Activated naive CD8-positive, alpha-beta T cell treated with anti-CD3 and anti-CD28 coated beads, Interleukin-2, amount 50 U/mL, for 24 hours (primary cell): ENCODE data around the gene GNB3.
A peak's percentile ranks its signal among the peaks of the same experiment; 100 is the strongest.

Experiments
- ATAC-seq: fragments of 150-1000 bp; cut with Tn5 transposase; one replicate; pipeline ENCODE4 v1.10.0; 2021
- DNase-seq: peaks from one replicate; pipeline ENCODE4 v3.0.0; 2021
- H3K27ac Mint-ChIP-seq: one replicate; pipeline ENCODE4 v1.8.0; 2021; ENCODE audit warnings: mild to moderate bottlenecking, mixed read lengths
- H3K27me3 Mint-ChIP-seq: one replicate; pipeline ENCODE4 v1.8.0; 2021; ENCODE audit warnings: mixed read lengths
- H3K36me3 Mint-ChIP-seq: one replicate; pipeline ENCODE4 v1.8.0; 2021; ENCODE audit warnings: low read depth, mixed read lengths
- H3K4me1 Mint-ChIP-seq: one replicate; pipeline ENCODE4 v1.8.0; 2021; ENCODE audit warnings: mixed read lengths
- H3K4me3 Mint-ChIP-seq: one replicate; pipeline ENCODE4 v1.8.0; 2021; ENCODE audit warnings: mild to moderate bottlenecking, moderate library complexity, mixed read lengths
- H3K9me3 Mint-ChIP-seq: one replicate; pipeline ENCODE4 v1.8.0; 2021; ENCODE audit warnings: mixed read lengths

Gene GNB3

DNA sequence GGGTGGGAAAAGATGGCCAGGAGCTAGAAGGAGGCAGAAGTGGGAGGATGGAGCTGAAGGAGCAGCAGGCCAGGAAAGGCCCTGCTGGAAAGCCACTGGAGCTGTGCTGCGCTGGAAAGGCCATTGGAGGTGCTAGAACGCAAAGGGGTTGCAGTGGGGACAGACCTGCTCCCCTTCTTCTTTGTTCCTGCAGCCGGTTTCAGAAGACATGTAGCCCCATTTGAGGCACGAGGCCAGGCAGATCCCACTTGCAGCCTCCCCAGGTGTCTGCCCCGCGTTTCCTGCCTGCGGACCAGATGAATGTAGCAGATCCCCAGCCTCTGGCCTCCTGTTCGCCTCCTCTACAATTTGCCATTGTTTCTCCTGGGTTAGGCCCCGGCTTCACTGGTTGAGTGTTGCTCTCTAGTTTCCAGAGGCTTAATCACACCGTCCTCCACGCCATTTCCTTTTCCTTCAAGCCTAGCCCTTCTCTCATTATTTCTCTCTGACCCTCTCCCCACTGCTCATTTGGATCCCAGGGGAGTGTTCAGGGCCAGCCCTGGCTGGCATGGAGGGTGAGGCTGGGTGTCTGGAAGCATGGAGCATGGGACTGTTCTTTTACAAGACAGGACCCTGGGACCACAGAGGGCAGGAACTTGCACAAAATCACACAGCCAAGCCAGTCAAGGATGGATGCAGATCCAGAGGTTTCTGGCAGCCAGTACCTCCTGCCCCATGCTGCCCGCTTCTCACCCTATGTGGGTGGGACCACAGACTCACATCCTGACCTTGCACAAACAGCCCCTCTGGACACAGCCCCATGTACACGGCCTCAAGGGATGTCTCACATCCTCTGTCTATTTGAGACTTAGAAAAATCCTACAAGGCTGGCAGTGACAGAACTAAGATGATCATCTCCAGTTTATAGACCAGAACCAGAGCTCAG lies 21.4 kb upstream of the GNB3 start:
- Mint-ChIP-seq H3K4me1 (peaks cover 13% of the 10 kb centered on the region), H3K4me3 (no peak overlapping the region), H3K27ac (no peak overlapping the region), H3K27me3 (peaks cover 38% of the 10 kb centered on the region), H3K36me3 (peaks cover 2% of the 10 kb centered on the region), H3K9me3 (no peaks in the 10 kb centered on the region)
- DNase-seq, result no peak
- ATAC-seq, result no peak

DNA sequence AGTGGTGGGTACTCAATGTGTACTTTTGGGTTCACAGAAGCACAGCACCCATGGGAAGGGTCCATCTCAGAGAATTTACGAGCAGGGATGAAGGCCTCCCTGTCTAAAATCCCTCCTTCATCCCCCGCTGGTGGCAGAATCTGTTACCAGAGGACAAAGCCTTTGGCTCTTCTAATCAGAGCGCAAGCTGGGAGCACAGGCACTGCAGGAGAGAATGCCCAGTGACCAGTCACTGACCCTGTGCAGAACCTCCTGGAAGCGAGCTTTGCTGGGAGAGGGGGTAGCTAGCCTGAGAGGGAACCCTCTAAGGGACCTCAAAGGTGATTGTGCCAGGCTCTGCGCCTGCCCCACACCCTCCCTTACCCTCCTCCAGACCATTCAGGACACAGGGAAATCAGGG lies 20.6 kb upstream of the GNB3 start:
- H3K27me3 Mint-ChIP-seq, result peaks cover 38% of the 10 kb centered on the region

DNA sequence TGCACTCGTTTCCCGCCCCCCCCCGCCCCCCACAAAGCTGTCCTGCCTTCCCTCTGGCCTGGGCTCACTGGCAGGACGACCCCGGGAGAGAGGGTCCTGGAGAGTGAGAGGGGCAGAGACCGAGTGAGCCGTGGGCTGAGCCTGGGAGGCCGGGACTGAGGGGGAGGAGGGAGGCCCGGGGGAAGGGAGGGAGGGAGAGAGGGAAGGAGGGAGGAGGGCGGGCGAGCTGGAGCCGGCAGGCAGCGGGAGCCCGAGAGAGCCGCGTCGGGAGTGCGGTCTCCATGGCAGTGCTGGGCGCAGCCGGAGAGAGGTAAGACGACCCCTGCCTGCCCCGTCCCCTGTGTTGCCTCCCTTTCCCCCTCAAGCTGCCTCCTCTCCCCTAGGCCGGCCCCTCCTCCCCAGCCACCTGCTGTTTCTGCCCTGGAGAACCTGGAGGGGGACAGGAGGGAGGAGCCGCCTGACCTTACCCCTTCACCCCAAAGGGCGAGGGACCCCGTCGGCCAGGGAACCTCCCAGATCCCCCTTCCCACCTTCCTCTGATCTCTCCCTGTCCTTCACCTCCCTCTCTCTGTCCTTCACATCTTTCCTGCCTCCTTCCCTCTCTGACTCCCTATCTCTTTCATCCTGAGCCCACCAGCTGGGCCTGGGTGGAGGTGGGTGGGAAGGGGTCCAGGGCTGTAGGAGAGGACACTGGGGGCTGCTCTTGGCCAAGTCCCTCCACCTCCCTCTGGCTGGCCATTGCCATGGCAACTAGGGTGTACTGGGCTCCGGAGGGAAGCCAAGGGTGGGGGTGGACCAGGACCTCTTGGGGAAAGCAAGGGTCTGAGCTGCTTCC lies 18.9 kb upstream of the GNB3 start, which contains the start of gene GPR162:
Gene GPR162, plus strand, starts transcription at position 231 of the 835 bp plus-strand sequence. CDS start 2,078 bp downstream, outside the sequence.
- ATAC-seq (no peak), DNase-seq (no peak)
- Mint-ChIP-seq H3K9me3 (no peaks in the 10 kb centered on the region), H3K4me1 (peaks cover 15% of the 10 kb centered on the region), H3K27me3 (peaks cover 51% of the 10 kb centered on the region), H3K27ac (no peak within 1 kb of the TSS), H3K4me3 (no peak within 1 kb of the TSS), H3K36me3 (peaks cover 2% of the 10 kb centered on the region)

More for the DNA sequence above, 20.6 kb upstream of the GNB3 start:
- no peak for ATAC-seq
- H3K36me3 Mint-ChIP-seq, result peaks cover 2% of the 10 kb centered on the region
- H3K27ac Mint-ChIP-seq, result no peak overlapping the region
- no peak for DNase-seq
- H3K4me1 Mint-ChIP-seq, result peaks cover 13% of the 10 kb centered on the region
- H3K4me3 Mint-ChIP-seq, result no peak overlapping the region
- H3K9me3 Mint-ChIP-seq, result no peaks in the 10 kb centered on the region

DNA sequence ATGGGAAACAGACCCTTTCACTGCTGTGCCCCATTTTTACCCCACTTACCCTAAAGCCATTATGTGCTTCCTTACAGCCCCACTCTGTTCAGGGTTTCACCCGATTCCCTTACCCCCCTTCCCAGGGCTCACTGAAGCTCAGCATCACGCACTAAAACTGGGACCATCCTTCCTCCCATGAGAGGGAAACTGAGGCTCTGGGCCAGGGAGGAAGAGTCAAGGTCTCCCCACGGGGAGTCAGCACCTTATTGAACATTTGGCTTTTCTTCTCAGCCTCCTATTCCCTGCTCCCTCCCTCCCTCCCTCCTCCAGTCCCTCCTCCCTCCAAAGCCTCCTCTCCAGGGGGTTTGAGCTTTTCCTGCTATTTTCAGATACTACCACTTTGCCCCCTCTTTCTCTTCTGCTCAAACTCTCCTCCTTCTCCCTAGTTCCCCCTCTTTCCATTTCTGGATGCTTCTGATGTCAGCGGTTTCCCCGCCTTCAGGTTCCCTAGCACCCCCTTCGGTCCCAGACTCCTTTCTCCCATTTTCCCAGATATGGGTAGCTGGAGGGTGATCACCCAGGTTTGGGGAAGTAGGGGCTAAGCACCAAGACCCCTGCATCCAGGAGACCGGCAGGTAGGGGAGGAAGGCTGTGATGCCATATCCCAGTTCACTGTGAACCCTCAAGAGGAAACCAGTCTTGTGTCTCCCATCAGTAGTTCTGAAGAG lies 18.1 kb upstream of the GNB3 start:
- ATAC-seq (no peak), DNase-seq (no peak)
- no peak overlapping the region for H3K4me3 Mint-ChIP-seq
- H3K27me3 Mint-ChIP-seq, result peaks cover 59% of the 10 kb centered on the region
- H3K27ac Mint-ChIP-seq, result no peak overlapping the region
- H3K4me1 Mint-ChIP-seq, result peaks cover 20% of the 10 kb centered on the region
- no peaks in the 10 kb centered on the region for H3K9me3 Mint-ChIP-seq
- H3K36me3 Mint-ChIP-seq, result peaks cover 2% of the 10 kb centered on the region

DNA sequence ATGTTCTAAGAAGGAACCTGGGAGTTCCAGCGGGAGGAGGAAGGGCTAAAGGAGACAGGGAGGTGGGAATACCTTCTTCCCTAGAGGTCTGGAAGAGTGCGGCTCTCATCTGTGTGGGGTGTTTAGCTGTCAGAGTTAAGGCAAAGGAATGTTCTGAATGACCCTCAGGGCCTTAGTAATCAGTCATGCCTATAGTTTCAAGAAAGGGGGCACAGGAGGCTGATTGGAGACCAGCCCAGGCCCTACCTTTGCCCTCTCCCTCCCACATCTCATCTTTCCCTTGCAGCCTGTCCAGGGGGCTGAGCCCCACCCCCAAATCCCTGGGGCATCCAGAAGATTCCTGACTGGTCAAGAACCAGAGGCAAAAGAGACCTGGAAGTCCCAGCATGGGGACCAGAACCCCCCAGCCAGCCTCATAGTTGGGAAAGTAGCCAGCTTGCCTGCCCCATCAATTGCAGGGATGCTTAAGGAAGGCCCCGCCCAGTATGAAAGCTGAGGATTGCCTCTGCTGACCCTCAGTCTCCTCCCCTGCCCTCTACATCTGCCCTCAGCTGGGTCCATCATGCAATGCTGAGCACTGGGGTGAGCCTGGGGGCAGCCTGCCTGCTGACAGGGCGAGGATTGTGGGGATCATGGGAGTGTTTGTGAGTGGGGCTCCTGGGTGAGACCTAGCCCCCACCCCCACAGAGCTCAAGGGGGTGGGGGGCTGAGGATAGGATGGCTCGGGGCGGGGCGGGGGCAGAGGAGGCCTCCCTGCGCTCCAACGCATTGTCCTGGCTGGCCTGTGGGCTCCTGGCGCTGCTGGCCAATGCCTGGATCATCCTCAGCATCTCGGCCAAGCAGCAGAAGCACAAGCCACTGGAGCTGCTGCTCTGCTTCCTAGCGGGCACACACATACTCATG lies 17.3 kb upstream of the GNB3 start:
- Mint-ChIP-seq H3K4me3 (no peak overlapping the region), H3K36me3 (no peaks in the 10 kb centered on the region)
- no peak for ATAC-seq

DNA sequence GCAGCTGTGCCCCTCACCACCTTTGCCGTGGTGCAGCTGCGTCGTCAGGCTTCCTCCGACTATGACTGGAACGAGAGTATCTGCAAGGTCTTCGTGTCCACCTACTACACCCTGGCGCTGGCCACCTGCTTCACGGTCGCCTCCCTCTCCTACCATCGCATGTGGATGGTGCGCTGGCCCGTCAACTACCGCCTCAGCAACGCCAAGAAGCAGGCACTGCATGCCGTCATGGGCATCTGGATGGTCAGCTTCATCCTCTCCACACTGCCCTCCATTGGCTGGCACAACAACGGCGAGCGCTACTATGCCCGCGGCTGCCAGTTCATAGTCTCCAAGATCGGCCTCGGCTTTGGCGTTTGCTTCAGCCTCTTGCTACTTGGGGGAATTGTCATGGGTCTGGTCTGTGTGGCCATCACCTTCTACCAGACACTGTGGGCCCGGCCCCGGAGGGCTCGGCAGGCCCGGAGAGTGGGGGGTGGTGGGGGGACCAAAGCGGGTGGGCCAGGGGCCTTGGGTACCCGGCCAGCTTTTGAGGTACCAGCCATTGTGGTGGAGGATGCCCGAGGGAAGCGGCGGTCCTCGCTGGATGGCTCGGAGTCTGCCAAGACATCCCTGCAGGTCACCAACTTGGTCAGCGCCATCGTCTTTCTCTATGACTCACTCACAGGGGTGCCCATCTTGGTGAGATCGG lies 16.5 kb upstream of the GNB3 start:
- Mint-ChIP-seq H3K9me3 (no peaks in the 10 kb centered on the region), H3K27ac (no peak overlapping the region), H3K4me1 (peaks cover 28% of the 10 kb centered on the region), H3K4me3 (no peak overlapping the region), H3K27me3 (peaks cover 67% of the 10 kb centered on the region), H3K36me3 (no peaks in the 10 kb centered on the region)
- ATAC-seq, result no peak
- no peak for DNase-seq

More for the DNA sequence above, 17.3 kb upstream of the GNB3 start:
- Mint-ChIP-seq H3K27me3 (peaks cover 62% of the 10 kb centered on the region), H3K4me1 (peaks cover 24% of the 10 kb centered on the region), H3K9me3 (no peaks in the 10 kb centered on the region), H3K27ac (no peak overlapping the region)
- DNase-seq, result no peak

DNA sequence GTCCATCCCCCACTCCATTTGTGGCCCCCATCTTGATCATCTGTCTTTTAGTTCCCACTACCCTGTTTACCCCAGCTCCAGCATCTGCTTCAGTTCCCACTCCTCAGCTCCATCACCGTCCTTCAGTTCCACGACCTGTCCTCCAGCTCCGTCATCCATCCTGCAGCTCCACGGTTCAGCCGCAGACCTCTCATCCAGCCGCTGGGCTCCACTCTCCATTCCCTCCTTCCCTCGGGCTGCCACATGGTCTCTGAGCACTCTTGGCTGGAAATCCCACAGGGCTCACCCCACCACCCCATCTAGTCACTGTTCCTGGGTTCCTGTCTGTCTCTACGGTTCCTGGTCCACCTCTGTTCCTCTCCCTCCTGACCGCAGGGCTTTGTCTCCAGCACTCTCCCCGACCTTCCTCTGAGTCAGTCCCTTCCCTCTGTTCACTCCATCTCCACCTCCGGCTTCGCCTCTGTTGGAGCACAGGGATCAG lies 15.8 kb upstream of the GNB3 start:
- Mint-ChIP-seq H3K27me3 (peaks cover 70% of the 10 kb centered on the region), H3K4me1 (peaks cover 30% of the 10 kb centered on the region)
- no peak for ATAC-seq

DNA sequence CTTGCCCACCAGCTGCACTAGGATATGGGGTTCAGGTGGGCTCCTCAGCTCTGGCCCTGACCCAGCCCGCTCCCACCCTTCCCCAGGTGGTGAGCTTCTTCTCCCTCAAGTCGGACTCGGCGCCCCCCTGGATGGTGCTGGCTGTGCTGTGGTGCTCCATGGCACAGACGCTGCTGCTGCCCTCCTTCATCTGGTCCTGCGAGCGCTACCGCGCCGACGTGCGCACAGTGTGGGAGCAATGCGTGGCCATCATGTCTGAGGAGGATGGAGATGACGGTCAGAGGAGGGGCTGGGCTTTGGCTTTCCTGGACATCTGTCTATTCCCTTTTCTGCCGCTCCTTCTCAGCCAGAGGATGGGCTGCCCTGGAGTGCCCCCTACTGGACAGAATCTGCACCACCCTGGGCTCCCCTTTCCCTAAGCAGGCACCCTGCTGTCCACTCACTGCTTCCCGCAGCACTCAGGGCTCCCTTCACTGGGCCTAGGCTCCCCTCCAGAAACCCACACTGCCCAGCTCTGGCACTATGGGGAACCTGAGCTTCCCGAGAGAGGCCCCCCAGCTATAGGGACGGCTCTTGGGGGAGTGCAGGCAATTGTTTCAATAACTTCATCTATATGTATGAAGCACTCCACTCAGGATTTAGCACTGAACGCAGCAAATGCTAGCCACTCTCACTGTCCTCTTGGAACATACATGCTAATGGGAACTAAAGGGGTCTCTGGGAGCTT lies 15.2 kb upstream of the GNB3 start:
- Mint-ChIP-seq H3K9me3 (no peaks in the 10 kb centered on the region), H3K4me1 (peaks cover 30% of the 10 kb centered on the region), H3K27ac (no peak overlapping the region)

More for the DNA sequence above, 15.8 kb upstream of the GNB3 start:
- Mint-ChIP-seq H3K9me3 (no peaks in the 10 kb centered on the region), H3K27ac (no peak overlapping the region), H3K4me3 (no peak overlapping the region), H3K36me3 (no peaks in the 10 kb centered on the region)
- DNase-seq, result no peak

DNA sequence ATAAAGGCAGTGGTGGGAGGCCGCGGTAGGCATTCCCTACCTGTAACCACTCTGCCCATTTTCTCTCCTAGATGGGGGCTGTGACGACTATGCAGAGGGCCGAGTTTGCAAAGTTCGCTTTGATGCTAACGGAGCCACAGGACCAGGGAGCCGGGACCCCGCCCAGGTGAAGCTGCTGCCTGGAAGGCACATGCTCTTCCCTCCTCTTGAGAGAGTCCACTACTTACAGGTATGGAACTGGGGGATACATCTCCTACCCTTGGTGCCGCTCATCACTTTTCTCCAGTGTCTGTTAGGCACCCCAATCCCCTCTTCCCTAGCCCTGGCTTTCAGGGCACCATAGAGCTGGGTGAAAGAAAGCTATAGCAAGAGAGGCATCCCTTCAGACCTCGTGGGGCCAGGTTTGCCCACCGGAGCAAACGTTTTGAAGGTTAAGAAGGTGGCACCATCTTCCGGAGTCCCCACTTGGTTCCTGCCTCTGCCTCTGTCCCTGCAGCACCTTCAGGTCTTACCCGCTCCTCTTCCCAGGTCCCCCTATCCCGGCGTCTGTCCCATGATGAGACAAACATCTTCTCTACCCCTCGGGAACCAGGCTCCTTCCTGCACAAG lies 14.5 kb upstream of the GNB3 start:
- H3K4me3 Mint-ChIP-seq, result no peak overlapping the region

More for the DNA sequence above, 15.2 kb upstream of the GNB3 start:
- H3K4me3 Mint-ChIP-seq, result no peak overlapping the region
- H3K36me3 Mint-ChIP-seq, result no peaks in the 10 kb centered on the region
- peaks cover 72% of the 10 kb centered on the region for H3K27me3 Mint-ChIP-seq
- ATAC-seq (peak; percentile 69), DNase-seq (peak; percentile 89)

DNA sequence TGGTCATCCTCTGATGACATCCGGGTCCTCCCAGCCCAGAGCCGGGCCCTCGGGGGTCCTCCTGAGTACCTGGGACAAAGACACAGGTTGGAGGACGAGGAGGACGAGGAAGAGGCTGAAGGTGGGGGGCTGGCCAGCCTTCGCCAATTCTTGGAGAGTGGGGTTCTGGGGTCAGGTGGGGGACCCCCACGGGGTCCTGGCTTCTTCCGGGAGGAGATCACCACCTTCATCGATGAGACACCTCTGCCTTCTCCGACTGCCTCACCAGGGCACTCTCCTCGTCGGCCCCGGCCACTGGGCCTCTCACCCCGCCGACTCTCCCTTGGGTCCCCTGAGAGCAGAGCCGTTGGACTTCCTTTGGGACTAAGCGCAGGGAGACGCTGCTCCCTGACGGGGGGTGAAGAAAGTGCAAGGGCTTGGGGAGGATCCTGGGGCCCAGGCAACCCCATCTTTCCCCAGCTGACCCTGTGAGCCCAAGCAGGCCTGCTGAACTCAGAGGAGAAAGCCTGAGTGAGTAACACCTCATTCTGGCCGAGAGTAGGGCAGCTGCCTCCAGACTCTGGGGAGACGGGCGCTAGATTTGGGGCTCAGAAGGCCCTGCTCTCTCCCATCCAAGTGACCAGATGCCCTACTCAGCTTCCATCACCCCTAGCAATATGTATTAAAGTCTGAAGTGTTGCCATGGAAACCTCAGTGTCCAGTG lies 13.8 kb upstream of the GNB3 start:
- no peak for DNase-seq
- H3K27me3 Mint-ChIP-seq, result peaks cover 69% of the 10 kb centered on the region
- H3K9me3 Mint-ChIP-seq, result no peaks in the 10 kb centered on the region
- no peaks in the 10 kb centered on the region for H3K36me3 Mint-ChIP-seq
- peak overlapping the region; percentile 53 for H3K4me3 Mint-ChIP-seq
- H3K27ac Mint-ChIP-seq, result peak overlapping the region; percentile 64
- no peak for ATAC-seq
- peaks cover 23% of the 10 kb centered on the region for H3K4me1 Mint-ChIP-seq

More for the DNA sequence above, 14.5 kb upstream of the GNB3 start:
- Mint-ChIP-seq H3K27ac (no peak overlapping the region), H3K36me3 (no peaks in the 10 kb centered on the region), H3K9me3 (no peaks in the 10 kb centered on the region), H3K4me1 (peaks cover 24% of the 10 kb centered on the region), H3K27me3 (peaks cover 71% of the 10 kb centered on the region)
- ATAC-seq (no peak), DNase-seq (no peak)

DNA sequence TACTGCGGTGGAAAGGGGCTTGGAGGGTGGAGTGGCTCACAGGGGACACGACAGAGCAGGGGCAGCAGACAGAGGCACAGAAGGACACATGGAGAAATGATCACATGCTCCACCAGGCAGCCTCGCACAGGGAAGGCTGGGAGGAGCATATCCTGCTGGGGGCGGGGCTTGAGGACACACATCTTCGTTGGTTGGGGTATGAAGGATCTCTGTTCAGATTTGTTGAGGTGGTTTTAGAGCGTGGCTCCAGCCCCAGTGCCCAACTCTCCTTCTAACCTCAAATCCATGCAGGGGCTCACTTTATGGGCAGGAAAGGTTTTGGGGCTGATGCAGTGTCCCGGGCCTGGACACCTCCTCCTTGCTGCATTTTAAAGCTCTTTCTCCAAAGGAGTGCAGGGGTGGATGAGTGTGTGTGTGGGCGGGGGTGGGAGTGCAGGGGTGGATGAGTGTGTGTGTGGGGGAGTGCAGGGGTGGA lies 13.3 kb upstream of the GNB3 start:
- H3K4me1 Mint-ChIP-seq, result peaks cover 17% of the 10 kb centered on the region
- H3K4me3 Mint-ChIP-seq, result peak overlapping the region; percentile 53

More for the DNA sequence above, 13.3 kb upstream of the GNB3 start:
- Mint-ChIP-seq H3K36me3 (no peaks in the 10 kb centered on the region), H3K27ac (peak overlapping the region; percentile 64), H3K27me3 (peaks cover 64% of the 10 kb centered on the region), H3K9me3 (no peaks in the 10 kb centered on the region)
- no peak for ATAC-seq
- peak; percentile 69 for DNase-seq
